Activated CD4-positive, alpha-beta T cell treated with anti-CD3 and anti-CD28 coated beads, Interleukin-2, amount 50 U/mL, for 1 hour (primary cell): ENCODE data around the gene ZNF57.
"Not testable (repeated sequence)": the region's sequence is repeated elsewhere in the genome, so short reads cannot be mapped to it uniquely, and the experiment has no call there.

Source experiments
- DNase-seq: peaks from one replicate; pipeline ENCODE4 v3.0.0-alpha.2; 2020

ZNF57 gene

DNA sequence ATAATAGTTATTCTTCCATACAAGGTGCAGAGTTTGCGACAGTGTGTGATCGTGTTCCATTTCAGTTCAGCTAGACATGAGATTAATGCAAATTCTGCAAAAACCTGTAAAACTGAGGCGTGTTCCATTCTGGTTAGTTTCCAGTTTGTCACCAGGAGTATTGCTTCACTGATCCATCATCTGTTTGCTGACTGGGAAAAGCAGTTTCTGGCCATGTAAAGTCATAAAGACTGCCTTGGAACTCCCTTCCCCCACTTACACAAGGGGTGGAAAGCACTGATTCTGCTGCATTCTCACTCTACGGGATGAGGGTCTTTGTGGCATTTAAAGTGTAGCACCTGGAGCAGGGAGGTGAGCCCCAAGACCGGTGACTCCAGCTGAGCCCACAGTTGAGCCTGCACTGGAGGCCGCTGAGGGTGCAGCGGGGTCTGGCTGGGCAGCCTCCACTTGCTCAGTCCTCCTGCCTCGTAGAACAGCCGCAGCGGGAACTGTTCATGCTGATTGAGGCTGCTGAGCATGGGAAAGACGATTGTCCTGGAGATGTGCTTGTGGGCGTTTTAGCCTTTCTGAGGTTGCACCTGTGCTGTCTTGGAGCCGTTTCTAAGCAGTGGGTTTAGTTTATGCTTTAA, 2.0 kb downstream of the ZNF57 start:
- no peak for DNase-seq

DNA sequence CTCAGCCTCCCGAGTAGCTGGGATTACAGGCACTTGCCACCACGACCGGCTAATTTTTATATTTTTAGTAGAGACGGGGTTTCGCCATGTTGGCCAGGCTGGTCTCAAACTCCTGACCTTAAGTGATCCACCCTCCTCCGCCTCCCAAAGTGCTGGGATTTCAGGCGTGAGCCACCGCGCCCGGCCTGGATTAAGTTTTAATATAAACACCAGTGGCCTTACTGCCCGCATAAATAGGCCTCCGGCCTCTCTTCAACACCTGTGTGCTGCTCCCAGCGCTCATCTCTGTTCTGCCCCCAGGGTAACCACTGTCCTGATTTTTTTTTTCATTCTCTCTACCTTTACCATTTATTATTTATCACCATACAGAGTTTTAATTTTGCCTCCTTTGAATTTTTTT, 2.6 kb downstream of the ZNF57 start:
- DNase-seq, result not testable (repeated sequence)

DNA sequence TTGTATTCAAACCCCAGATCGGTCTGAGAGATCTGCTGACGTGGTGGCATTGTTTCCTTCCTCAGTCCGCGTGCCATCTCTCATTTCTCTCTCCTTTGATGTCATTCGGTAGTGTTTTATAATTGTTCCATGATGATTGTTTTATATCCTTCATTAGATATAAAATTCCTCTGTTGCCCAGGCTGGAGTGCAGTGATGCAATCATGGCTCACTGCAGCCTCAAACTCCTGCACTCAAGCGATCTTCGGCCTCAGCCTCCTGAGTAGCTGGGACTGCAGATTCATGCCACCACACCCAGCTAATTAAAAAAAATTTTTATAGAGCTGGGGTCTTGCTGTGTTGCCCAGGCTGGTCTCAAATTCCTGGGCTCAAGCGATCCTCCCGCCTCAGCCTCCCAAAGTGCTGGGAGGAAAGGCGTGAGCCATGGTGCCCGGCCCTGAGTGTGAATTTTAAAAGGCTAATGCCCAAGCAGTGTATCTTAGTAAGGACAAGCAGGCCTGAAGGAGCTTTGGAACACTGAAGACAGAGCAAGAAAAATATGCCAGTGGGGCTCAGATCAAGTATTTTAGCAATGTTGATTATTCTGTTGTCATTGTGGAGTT, 5.3 kb downstream of the ZNF57 start:
- no peak for DNase-seq

DNA sequence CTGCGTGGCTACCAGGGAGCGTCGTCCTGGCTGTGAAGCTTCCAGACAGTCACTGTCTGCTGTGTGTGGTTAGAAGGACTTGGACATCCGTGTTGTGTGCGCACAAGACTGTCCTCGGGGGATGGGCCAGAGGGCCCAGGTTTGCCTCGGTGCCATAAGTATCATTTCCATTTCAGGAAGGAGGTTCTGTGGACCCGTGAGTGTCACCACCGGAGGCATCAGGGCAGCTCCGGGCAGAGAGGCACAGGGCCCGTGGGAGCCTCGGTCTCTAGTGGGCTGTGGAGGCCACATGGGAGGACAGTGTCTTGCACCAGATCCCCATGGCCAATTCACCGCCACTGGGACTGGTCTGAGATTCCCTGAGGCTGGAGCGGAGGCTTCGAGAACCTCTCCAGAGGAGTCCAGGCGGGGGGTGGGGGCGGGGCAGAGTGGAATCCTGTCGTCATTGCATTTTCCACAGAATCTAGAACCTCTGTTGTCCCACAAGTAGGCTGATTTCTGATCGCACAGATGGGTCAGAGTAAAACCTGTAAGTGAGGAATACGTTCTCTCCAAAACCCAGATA, 6.0 kb downstream of the ZNF57 start:
- DNase-seq, result no peak

DNA sequence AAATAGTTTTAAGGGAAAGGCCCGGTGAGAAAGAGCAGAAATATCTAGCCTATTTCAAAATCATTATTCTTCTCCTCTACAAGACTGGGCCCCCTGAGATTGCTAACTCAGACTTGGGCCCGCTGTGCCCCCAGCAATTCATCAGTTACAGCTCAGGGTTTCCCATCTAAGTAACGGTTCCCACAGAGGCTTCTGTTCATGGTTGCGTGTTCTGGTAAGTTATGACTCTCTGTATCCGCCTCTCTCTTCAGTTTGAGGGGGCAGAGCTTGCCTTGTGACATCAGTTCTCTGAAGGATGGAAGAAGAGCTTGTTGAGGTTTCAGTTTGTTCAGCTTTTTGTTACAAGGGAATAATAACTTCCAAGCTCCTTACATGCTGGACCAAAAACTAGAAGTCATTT, 11.6 kb downstream of the ZNF57 start:
- no peak for DNase-seq

DNA sequence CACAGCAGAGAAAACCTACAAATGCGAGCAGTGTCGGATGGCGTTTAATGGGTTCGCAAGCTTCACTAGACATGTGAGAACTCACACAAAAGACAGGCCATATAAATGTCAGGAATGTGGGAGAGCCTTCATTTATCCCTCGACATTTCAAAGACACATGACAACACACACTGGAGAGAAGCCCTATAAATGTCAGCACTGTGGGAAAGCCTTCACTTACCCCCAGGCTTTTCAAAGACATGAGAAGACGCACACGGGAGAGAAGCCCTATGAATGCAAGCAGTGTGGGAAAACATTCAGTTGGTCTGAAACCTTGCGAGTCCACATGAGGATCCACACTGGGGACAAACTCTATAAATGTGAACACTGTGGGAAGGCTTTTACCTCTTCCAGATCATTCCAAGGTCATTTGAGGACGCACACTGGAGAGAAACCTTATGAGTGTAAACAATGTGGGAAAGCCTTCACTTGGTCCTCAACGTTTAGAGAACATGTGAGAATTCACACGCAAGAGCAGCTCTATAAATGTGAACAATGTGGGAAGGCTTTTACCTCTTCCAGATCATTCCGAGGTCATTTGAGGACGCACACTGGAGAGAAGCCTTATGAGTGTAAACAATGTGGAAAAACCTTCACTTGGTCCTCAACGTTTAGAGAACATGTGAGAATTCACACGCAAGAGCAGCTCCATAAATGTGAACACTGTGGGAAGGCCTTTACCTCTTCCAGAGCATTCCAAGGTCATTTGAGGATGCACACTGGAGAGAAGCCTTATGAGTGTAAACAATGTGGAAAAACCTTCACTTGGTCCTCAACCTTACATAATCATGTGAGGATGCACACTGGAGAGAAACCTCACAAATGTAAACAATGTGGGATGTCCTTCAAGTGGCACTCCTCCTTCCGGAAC, 16.8 kb downstream of the ZNF57 start:
- DNase-seq, result no peak

DNA sequence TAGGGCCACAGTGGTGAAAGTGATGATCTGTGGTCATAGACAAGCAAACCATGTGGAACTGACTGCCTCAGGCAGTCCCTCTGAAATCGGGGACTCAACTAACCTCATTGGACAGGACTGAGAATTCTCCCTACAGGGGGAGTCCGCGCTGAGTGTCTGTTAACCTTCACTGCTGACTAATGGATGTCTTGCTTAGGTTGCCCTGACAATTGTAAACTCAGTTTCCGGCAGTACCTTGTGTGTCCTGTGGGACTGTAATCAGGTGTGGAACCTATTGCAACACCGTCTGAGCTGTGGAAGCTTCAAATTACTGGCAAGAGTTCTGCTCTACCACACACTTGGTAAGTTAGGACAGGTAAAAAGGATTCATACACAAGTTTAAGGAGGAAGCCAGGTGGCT, 22.3 kb downstream of the ZNF57 start:
- DNase-seq, result no peak

DNA sequence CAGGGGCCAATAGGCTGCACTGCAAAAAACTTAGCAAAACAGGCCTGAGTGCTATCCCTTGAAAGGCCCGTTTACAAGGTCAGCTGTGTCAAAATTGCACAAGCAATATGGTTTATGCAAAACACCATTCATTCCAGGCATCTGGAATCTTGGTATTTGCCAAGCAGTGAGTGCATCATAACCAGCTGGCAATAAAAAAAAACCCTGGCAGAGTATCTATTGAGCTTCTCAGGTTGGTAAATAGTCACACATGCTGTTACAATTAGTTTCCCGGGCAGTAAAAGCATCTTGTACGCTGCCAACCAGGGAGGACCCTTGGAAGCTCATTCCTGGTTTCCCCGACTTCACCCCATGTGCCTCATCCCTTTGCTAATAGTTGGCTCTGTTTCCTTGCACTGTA, 22.8 kb downstream of the ZNF57 start:
- no peak for DNase-seq

DNA sequence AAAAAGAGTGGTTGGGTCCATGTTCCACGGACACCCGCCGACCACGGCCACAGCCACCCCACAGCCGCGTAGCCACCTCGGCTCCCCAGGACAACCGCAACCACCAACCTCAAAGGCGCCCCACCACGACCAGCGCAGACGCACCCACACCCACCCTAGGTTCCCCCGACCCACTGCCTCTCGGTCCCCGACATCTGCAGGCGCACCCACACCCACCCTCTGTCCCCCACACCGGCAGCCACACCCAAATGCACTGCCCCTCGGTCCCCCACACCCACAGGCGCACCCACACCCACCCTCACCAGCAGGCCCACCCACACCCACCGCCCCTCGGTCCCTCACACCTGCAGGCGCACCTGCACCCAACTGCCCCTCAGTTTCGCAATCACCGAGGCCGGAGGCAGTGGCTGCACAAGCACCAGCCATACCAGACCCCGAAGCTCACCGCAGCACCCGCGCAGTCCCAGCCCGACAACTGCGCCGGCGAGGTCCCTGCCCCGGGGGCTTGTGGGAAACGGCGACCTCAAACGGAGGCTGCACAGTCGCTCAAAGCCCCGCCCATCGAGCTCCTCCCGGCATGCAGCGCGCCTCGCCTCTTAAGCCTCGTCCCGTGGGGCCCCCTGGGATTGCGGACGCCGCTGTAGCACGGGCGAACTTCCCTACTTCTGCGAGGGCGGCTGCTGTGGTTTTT, 25.8 kb downstream of the ZNF57 start:
- DNase-seq, result no peak

DNA sequence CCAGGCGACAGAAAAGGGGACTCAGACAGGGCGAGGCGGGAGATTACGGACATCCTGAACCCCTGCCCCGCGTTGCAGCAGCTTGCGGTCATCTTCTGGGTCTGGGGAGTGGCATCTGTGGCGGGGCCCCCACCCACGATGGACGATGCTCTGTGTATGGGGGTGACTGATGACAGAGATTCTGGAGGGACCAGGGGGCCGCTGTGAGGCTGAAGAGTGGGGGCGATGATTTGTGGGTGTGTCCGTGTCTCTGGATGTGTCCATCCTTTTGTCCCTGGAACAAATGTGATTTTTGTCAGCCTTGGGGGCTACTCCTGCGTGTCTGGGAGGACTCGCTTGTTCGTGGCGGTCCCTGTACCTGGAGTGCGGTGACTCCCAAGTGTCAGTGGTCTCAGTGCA, 26.3 kb downstream of the ZNF57 start:
- no peak for DNase-seq

DNA sequence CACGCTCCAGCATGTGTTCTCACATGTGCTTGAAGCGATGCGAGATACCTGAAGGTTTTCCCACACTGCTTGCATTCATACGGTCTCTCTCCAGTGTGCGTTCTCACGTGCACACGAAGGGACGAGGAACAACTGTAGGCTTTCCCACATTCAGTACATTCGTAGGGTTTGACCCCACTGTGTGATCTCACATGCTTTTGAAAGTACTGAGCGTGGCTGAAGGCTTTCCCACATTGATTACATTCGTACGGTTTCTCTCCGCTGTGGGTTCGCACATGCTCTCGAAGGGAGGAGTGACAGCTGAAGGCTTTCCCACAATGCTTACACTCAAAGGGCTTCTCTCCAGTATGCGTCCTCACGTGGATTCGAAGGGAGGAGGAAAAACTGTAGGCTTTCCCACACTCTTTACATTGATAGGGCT, 32.8 kb downstream of the ZNF57 start:
- no peak for DNase-seq

DNA sequence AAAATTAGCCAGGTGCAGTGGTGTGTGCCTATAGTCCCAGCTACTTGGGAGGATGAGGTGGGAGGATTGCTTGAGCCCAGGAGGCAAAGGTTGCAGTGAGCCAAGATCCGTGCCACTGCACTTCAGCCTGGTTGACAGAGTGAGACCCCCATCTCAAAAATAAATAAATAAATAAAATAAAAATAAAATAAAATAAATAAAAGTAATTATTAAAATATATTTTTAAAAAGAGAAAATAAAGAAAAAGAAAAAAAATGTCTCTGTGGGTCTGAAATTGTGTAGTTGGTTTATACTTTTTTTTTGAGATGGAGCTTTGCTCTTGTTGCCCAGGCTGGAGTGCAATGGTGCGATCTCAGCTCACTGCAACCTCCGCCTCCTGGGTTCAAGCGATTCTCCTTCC, 35.1 kb downstream of the ZNF57 start:
- DNase-seq, result not testable (repeated sequence)

DNA sequence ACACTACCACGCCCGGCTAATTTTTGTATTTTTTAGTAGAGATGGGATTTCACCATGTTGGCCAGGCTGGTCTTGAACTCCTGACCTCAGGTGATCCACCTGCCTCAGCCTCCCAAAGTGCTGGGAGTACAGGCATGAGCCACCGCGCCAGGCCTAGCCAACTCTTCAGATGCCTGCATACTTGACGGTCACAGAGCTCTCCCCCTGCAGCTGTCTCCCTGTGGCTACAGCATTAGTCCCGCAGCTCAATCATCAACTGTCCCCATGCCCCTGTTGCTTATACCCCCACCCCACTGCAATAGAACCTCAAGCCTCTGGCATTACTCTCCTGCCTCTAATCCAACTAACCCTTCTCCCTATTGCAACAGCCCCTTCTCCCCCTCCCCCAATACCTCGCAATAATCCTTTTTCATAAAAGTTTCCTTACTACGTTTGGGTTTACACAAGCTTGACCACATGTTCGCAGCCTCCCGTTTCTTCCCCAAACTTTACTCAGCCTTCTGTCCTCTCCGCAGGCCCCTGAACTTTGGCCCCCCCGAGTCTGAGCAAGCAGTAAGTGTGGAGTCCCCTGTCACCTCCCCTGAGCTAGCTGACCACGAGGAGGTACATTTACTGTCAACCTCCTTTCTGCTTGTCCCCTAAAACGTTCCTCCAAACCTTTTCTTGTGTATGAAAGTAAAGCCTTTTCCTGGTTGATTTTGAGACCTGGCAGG, 42.4 kb downstream of the ZNF57 start:
- no peak for DNase-seq

DNA sequence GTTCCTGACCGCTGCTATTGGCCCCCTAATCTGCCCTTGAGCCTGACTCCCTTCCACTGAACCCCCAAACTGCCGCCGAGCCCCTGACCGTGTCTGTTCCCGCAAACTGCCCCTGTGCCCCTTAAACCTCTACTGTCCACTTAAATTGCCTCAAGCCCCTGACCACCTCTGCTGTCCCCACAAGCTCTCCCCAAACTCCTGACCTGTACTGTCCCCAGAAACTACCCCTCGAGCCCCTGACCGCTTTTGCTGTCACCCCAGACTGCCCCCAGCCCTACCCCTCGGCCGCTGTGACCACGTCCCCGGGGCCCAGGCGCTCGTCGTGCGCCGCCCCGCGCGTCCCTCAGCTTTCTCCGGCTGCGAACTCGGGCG, 43.7 kb downstream of the ZNF57 start:
- no peak for DNase-seq

DNA sequence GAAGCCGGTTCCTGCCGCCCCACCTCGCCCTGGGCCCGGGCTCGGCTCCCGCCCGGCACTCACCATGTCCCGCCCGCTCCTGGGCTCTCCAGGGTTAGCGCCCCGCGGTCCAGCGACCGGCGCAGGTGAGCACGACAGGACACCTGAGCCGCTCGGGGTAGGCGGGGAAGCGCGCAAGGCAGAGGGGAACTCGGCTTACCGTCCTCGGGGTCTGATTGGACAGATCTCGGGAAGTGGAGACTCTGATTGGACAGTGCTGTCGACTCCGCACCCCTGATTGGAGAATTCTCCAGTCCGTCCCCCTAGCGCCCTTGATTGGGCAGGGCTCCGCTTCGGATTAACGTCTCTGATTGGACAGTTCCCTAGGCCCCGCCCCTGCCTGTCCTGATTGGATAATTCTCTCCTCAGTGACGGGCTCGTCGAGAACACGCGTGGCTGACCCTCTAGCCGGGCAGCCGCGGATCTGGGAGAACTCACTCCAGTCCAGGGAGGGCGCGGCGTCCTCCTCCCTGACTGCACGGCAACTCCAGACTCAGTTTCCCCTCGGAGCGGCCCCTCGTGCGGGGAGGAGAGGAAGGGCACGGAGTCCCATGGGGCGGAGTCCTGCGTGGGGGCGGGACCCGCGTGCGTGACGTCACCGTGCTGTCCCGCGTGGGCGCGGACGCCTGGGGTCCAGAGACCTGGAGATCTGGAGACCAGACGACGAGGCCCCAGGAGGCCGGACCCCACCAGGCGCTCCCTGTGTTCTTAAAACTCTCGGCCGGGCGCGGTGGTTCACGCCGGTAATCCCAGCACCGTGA, 44.2 kb downstream of the ZNF57 start, which contains the start of gene ZNF77:
Gene ZNF77 (minus strand): TSS at position 197 of the 800 bp plus-strand sequence. CDS start 131 bp downstream, at position 66.
- DNase-seq, result peak; percentile 99

DNA sequence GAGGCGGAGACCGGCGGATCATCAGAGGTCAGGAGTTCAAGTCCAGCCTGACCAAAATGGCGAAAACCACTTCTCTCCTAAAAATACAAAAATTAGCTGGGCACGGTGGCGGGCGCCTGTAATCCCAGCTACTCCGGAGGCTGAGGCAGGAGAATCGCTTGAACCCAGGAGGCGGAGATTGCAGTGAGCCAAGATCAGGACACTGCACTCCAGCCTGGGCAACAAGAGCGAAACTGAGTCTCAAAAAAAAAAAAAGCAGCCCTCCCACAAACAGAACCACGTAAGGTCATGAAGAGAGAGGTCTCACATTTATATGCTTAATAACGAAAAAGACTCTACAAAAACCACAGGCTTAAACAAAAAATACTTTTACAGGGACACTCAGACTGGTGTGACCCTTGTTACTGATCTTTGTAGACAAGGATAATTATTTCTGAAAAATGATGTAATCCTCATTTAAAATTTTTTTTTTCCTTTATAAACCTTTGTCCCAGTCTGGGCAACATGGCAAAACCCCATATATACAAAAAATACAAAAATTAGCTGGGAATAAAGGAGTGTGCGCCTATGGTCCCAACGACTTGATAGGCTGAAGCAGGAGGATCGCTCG, 45.0 kb downstream of the ZNF57 start:
- no peak for DNase-seq

DNA sequence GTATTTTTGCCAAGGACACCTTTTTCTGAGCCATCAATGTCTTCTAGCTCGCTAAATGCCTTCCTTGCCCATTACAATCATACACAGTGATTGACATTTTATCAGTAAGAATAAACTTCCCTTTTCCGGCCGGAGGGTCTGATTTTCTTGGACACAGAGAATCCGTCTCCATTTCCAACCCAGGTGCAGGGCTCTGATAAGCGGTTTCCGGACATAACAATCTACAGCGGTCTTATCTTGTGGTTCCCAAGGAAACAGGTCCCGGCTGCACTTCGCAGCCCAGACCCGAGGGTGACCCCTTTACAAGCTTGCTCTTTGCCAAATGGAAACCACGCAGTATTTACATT, 49.2 kb downstream of the ZNF57 start:
- DNase-seq, result no peak

DNA sequence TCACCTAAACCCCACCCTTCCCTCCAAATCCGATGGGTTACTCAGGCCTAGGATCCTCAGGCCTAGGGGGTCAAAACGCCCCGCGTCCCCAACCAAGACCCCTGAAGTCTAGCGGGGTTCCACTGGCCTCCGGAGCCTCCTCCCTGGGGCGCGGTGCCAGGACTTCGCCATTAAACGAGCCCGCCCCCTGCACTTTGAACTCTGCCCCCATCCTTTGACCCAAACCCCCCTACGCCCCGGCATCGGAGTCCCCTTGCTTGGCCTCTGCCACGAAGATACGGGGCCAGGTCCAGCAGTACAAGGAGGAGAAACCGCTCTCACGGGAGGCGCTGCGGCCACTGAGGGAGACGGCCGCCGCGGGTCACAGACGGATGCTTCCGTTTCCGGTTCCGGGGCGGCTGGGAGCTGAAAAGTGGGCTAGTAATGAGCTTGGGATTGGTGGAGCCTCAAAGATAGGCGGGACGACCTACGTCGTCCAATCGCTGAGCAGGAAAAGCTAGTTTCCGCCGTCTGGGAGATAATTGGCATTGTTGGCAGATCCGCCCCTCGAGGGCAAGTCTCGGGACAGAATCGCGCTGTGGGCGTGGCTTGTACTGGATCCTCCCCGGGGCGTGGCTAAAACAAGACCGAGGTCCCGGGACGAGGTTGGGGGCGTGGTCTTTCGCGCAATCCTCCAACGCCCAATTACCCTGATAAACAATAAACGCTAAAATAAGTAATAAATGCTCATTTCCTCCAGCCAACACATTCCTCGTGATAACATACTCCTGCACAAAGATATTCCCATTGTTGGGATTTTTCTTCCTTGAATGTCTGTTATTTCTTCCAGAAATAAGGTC, 49.8 kb downstream of the ZNF57 start:
- DNase-seq, result peak; percentile 100

DNA sequence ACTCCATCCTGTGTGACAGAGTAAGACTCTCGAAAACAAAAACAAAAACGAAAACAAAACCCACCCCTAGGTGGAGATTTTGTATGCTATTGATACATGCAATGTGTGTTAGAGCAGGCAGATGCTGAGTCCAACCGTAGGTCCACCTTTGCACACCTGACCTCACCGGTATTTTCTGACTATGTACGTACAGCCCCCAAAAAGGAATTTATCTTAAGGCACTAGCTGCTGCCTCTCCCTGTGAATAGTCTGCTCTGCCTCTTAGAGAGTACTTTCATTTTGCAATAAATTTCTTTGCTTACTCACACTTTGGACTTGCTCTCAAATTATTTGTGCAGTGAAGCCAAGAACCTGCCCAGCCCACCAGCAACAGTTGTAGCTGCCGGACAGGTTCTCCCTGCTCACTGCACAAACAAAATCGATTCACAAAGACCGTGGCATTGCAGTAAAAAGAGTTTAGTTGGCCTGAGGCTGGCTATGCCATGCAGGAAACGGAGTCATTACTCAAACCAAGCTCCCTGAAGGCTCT, 52.3 kb downstream of the ZNF57 start:
- no peak for DNase-seq

DNA sequence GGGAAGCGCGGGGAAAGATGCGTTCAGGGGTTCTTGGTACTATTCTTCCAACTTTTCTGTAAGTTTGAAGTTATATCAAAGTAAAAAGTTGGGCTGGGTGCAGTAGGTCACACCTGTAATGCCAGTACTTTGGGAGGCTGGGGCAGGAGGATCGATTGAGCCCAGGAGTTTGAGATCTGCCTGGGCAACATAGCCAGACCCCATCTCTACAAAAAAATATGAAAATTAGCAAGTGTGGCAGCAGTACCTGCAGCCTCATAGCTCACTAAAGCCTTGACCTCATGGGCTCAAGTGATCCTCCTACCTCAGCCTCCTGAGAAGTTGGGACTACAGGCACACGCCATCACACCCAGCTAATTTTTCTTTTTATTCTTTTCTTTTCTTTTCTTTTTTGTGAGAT, 56.4 kb downstream of the ZNF57 start:
- no peak for DNase-seq
